Measurements from ENCODE around the gene KRTAP2-3.

DNA sequence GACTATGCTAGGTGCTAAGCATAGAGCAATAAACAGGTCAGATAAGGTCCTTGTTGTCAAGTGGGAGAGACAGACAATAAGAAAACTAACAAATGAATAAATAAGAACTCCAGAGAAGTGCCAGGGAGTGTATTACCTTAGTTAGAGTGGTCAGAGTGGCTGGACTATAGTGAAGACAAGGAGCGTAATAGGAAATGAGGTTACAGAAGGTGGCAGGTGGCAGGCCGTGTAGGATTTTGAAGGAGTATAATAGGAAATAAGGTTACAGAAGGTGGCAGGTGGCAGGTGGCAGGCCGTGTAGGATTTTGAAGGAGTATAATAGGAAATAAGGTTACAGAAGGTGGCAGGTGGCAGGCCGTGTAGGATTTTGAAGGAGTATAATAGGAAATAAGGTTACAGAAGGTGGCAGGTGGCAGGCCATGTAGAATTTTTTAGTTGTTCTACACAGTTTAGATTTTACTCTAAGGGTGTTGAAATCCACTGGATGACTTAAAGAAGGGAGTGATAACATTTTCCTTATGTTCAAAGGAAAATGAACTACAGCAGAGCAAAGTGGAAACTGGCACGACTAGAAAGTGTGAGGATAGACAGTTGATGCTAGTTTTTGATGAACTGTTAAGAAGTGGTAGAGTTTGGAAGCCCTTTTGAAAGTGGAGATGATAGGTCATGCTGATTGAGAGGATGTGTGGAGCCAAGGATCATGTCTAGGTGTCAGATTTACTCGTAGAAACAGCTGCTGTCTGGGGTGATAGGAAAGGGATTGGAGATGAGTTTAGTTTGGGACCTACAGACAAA is 47.4 kb downstream of the KRTAP2-3 start:
- TF ChIP-seq, protein P1, sequence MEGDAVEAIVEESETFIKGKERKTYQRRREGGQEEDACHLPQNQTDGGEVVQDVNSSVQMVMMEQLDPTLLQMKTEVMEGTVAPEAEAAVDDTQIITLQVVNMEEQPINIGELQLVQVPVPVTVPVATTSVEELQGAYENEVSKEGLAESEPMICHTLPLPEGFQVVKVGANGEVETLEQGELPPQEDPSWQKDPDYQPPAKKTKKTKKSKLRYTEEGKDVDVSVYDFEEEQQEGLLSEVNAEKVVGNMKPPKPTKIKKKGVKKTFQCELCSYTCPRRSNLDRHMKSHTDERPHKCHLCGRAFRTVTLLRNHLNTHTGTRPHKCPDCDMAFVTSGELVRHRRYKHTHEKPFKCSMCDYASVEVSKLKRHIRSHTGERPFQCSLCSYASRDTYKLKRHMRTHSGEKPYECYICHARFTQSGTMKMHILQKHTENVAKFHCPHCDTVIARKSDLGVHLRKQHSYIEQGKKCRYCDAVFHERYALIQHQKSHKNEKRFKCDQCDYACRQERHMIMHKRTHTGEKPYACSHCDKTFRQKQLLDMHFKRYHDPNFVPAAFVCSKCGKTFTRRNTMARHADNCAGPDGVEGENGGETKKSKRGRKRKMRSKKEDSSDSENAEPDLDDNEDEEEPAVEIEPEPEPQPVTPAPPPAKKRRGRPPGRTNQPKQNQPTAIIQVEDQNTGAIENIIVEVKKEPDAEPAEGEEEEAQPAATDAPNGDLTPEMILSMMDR (conservative IDR thresholded peaks at IDR 0.05), result no peak
- TF ChIP-seq ZFX (IDR thresholded peaks at IDR 0.05), result no peak

Data from C4-2B (cell line).